ENCODE measurements around the gene EID3. TPM values are rescaled to one million over a fixed set of nuclear protein-coding genes. Genes with fewer than 3 reads are reported as not detected.

Gene EID3
- total RNA-seq, 1 donor from 2014 or later = 6.2 TPM

GRCh38 chr12:104351057-104351983 lies 47.8 kb downstream of the EID3 start:
- no peak overlapping the region for H3K27ac Mint-ChIP-seq
- POLR2A ChIA-PET = no interaction called here
- H3K4me3 Mint-ChIP-seq = no peak overlapping the region
- H3K4me1 Mint-ChIP-seq = no peaks in the 10 kb centered on the region
- no peak for ATAC-seq (ENCODE audit: low read depth)
- TF ChIP-seq, protein P1, sequence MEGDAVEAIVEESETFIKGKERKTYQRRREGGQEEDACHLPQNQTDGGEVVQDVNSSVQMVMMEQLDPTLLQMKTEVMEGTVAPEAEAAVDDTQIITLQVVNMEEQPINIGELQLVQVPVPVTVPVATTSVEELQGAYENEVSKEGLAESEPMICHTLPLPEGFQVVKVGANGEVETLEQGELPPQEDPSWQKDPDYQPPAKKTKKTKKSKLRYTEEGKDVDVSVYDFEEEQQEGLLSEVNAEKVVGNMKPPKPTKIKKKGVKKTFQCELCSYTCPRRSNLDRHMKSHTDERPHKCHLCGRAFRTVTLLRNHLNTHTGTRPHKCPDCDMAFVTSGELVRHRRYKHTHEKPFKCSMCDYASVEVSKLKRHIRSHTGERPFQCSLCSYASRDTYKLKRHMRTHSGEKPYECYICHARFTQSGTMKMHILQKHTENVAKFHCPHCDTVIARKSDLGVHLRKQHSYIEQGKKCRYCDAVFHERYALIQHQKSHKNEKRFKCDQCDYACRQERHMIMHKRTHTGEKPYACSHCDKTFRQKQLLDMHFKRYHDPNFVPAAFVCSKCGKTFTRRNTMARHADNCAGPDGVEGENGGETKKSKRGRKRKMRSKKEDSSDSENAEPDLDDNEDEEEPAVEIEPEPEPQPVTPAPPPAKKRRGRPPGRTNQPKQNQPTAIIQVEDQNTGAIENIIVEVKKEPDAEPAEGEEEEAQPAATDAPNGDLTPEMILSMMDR (IDR thresholded peaks at IDR 0.05) = no peak
- intact Hi-C loops (cut with micrococcal nuclease) = no loop called here
- no peak for DNase-seq
- CTCF ChIA-PET = no interaction called here
- H3K9me3 Mint-ChIP-seq = no peaks in the 10 kb centered on the region
- peaks cover 48% of the 10 kb centered on the region for H3K36me3 Mint-ChIP-seq (ENCODE audit: low read depth)
- no peaks in the 10 kb centered on the region for H3K27me3 Mint-ChIP-seq

DNA sequence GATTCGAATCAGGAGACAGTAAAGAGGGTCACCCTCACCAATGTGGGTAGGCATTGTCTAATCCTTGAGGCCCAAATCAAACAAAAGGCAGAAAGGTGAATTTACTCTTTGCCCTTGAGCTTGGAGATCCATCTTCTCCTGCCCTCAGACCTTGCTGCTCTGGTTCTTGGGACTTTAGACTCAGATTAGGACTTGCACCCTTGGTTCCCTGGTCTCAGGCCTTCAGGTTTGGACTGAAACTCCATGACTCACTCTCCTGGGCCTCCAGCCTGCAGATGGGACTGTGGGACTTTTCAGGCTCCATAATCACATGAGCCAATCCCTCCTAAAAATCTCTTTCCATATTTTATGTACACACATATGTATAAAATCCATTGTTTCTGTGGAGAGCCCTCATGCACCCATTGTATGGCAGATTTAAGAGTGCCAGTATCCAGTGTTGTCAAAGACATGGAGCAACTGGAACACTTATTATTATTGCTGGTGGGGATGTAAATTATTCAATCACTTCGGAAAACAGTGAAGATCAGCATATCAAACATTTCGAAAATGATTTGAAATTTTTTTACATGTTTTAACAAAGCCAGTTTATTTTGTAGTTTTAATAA lies 48.7 kb downstream of the EID3 start:
- no peaks in the 10 kb centered on the region for H3K27me3 Mint-ChIP-seq

DNA sequence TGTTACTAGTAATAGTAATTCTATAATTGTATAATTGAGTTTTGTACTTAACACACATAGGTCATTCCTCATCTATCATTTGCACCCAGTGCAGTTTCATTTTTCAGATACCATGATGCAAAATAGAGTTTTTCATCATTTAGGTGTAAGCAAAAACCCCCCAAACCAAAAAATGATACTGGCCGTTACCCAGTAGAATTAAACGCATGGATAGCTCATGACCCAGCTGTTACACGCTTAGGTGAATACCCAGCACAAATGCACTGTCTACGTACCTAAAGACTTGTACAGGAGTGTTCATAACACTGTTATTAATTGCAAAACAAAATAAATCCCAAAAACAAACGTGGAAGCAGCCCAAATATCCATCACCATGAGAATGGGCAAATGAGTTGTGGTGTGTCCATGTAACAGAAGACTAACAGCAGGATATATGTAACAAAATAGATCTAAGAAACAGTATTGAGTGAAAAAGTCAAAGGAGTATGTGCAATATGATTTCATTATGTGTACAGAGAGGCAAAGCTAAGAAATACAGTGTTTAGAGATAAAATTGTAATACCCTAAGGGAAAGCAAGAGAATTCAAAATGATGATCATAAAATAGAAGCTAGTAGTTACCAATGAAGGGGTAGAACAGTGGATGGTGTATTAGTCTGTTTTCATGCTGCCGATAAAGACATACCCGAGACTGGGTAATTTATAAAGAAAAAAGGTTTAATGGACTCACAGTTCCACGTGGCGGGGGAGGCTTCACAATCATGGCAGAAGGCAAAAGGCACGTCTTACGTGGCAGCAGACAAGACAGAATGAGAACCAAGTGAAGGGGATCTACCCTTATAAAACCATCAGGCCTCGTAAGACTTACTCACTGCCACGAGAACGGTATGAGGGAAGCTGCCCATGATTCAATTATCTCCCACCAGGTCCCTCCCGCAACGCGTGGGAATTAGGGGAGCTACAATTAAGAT lies 49.8 kb downstream of the EID3 start:
- H3K4me3 Mint-ChIP-seq = no peak overlapping the region
- no peaks in the 10 kb centered on the region for H3K9me3 Mint-ChIP-seq
- H3K36me3 Mint-ChIP-seq (ENCODE audit: low read depth) = peaks cover 30% of the 10 kb centered on the region
- H3K4me1 Mint-ChIP-seq = no peaks in the 10 kb centered on the region
- no peak for DNase-seq
- intact Hi-C loops (cut with micrococcal nuclease) = no loop called here
- no peaks in the 10 kb centered on the region for H3K27me3 Mint-ChIP-seq
- H3K27ac Mint-ChIP-seq = no peak overlapping the region
- TF ChIP-seq, protein P1 (IDR thresholded peaks at IDR 0.05) = no peak
- ChIA-PET CTCF (interaction anchor here (0.9 kb wide), 1 partner anchor 700 kb away, joined by 5 read pairs; no protein-coding TSS in a partner anchor), POLR2A (no interaction called here)
- peak; percentile 21 for ATAC-seq (ENCODE audit: low read depth)

More for the DNA sequence above, 48.7 kb downstream of the EID3 start:
- peaks cover 41% of the 10 kb centered on the region for H3K36me3 Mint-ChIP-seq (ENCODE audit: low read depth)
- no peaks in the 10 kb centered on the region for H3K4me1 Mint-ChIP-seq
- POLR2A ChIA-PET = no interaction called here
- no peak overlapping the region for H3K4me3 Mint-ChIP-seq
- intact Hi-C loops (cut with micrococcal nuclease) = no loop called here
- CTCF ChIA-PET = no interaction called here
- ATAC-seq (ENCODE audit: low read depth) (no peak), DNase-seq (no peak)
- H3K27ac Mint-ChIP-seq = no peak overlapping the region
- H3K9me3 Mint-ChIP-seq = no peaks in the 10 kb centered on the region
- TF ChIP-seq, protein P1 (IDR thresholded peaks at IDR 0.05) = no peak

- intact Hi-C loops (cut with micrococcal nuclease) = no loop called here
- Mint-ChIP-seq H3K27me3 (no peaks in the 10 kb centered on the region), H3K4me3 (no peak overlapping the region), H3K27ac (no peak overlapping the region), H3K9me3 (no peaks in the 10 kb centered on the region), H3K36me3 (ENCODE audit: low read depth) (peaks cover 21% of the 10 kb centered on the region), H3K4me1 (no peaks in the 10 kb centered on the region)
- ATAC-seq (ENCODE audit: low read depth) (no peak), DNase-seq (no peak)
- TF ChIP-seq, protein P1 (IDR thresholded peaks at IDR 0.05) = no peak
- ChIA-PET CTCF (no interaction called here), POLR2A (no interaction called here)
Measured at GRCh38 chr12:104354167-104354867, 50.8 kb downstream of the EID3 start.

Other genes starting within 250 kb of the EID3 start
- gene HCFC2, start 239.2 kb upstream of the EID3 start, total RNA-seq = 7.4 and 11.2 TPM in 2 replicates
- gene NFYB, start 165.5 kb upstream of the EID3 start, total RNA-seq = 17.0 and 17.1 TPM in 2 replicates
- gene TXNRD1, start 88.0 kb upstream of the EID3 start, total RNA-seq = 72.0 and 77.3 TPM in 2 replicates
- 40.1 and 40.6 TPM in 2 replicates for gene CHST11, start 153.2 kb downstream of the EID3 start, total RNA-seq

All from activated B cell treated with CpG ODN at 0.5 μM for 24 hours (primary cell).